ENCODE data around the gene PXDN.
A peak's percentile ranks its signal among the peaks of the same experiment; 100 is the strongest.

The PXDN gene

DNA sequence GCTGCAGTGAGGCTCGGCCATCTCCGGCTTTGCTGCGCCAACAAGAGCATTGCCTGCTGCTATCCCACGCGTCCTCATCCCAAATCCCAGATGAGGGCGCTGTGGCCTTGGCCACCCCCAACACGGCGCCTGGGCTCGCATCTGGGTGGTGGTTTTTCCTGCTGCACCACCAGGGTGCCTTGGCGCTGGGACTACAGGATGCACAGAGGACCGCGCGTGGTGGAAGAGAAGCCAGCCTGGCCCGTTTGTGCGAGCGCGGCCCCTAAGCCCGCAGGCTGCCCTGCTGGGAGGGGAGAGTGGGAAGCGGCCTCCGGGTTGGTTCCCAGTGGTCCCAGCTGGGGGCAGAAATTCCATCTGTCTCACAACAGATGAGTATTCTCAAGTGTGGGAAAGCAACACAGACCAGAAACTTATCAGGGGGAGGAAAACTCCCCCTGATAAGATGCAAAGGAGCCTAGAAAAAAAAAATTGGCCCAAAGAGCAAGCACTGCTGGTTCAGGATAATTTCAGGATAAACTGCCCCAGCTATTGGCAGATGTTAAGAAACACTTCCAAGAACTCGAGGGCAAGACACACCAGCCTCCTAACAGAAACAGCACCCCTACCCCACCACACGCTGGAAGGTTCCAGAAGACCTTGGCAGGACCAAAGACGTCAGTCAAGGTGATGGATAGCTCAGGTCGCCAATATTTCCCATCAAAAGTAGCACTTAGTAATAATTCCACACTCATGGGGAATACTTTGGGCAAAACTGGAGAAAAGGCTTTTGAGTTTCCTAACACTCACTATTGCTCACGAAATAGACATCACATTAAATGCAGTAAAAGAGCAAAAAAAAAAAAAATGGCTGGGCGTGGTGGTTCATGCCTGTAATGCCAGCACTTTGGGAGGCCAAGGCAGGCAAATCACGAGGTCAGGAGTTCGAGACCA lies 152.1 kb downstream of the PXDN start:
- DNase-seq, result peak; percentile 46

DNA sequence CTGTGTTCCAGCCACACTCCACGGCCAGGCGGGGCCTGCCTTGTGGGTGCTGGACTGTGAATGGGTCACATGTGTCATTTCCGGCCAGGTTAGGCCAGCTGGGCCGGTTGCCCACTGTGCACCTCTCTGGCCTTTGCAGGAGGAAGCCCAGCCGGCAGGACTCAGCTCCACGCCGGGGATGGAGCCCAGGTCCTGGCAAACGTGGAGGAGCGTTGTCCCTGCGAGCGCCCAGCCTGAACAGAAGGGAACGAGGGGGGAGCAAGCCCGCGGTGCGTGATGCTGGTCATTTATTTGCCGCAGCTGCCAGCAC lies 152.9 kb downstream of the PXDN start:
- no peak for DNase-seq

DNA sequence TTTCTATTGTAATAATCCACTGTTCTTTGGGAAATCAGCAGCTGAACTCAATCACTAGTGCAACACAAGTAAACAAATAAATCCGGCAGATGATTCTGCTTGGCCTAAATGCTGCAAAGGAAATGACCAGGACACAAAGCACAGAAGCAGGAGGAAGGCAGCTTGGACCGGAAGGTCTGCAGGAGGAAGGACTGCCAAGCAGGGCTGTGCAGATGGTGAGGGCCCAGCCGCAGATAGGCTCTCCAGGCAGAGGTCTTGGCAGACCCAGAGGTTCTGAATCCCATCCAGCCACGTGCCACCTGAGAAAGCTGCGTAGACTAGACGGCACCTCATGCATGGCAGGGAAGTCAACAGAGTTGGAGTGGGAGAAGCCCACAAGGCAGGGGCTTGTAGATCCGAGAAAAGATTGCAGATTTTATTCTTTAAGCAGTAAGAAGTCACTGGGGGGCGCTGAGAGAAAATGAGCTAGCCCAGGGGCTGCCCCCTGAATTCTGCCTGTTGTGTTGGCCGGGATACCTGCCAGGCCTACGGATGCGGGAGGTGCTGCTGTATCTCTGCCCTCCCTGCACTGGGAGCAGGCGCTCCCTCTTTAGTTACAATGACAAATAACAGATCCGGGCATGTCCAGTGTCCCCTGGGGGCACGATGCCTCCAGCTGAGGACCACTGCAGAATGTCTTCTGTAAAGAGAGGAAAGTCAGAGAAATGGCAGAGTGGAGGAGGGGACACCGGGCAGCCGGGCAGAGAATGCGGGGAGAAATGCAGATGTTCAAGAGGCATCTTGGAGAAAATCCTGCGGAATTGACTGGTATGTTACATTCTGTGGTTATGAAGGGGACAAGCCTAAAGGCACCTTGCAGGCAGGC lies 153.5 kb downstream of the PXDN start:
- DNase-seq, result no peak

DNA sequence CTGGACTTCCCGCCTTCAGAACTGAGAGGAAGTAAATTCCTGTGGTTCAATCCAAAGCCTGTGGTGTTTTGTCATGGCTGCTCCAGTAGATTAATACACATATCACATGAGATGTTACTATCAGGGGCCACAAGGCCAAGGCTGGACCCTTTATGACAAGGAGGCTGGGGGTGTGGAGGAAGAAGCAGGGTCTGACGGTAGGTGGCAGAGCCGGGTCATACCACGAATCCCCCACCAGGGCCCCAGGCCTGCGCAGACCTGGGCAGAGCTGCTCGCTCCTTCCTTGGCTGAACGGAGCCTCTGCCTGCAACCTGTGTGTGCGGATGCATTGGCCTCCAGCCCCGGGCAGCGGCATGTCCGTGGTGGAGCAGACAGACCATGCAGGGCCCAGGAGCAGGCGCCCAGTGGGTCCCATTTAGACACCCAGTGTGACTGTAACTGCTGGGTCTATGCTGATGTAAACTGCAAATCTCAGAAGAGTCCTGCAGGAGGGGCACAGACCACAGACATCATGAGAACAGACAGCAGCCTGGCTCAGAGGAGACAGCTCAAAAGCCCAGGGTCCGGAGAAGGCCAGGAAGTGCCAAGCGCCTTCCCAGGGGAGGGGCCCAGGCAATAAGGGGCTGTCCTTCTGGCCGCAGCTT lies 155.2 kb downstream of the PXDN start:
- DNase-seq, result peak; percentile 10

DNA sequence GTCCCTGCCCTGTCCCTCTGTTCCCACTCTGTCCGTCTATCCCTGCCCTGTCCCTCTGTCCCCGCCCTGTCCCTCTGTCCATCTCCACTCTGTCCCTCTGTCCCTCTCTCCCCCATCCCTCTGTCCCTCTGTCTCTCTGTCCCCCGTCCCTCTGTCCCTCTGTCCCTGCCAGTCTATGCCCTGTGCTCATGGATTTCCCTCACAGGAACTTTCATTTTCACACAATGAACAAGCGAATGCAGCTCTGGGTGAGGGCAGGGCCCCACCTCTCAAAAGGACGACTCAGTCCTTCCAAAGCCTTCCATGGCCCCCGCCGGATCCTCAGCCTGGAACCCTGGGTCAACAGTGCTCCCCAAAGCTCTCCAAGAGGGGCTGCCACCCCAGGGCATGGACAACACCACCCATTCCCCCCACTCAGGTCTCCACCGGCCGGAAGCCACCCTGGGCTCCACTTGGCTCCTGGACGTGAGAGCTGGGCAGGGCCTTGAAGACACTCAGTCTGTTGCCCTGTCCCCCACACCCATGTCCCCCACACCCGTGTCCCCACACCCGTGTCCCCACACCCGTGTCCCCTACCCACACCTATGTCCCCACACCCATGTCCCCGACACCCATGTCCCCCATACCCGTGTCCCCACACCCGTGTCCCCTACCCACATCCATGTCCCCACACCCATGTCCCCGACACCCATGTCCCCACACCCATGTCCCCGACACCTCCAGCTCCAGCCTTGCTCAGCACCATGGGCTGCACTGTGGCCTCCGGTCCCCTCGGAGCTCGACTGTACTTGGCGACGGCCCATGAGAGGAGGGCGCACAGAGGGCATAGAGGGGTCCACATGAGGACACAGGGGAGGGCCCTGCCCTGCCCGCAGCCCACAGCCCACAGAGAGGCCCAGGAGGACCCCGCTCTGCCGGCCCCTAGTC lies 156.0 kb downstream of the PXDN start:
- no peak for DNase-seq

DNA sequence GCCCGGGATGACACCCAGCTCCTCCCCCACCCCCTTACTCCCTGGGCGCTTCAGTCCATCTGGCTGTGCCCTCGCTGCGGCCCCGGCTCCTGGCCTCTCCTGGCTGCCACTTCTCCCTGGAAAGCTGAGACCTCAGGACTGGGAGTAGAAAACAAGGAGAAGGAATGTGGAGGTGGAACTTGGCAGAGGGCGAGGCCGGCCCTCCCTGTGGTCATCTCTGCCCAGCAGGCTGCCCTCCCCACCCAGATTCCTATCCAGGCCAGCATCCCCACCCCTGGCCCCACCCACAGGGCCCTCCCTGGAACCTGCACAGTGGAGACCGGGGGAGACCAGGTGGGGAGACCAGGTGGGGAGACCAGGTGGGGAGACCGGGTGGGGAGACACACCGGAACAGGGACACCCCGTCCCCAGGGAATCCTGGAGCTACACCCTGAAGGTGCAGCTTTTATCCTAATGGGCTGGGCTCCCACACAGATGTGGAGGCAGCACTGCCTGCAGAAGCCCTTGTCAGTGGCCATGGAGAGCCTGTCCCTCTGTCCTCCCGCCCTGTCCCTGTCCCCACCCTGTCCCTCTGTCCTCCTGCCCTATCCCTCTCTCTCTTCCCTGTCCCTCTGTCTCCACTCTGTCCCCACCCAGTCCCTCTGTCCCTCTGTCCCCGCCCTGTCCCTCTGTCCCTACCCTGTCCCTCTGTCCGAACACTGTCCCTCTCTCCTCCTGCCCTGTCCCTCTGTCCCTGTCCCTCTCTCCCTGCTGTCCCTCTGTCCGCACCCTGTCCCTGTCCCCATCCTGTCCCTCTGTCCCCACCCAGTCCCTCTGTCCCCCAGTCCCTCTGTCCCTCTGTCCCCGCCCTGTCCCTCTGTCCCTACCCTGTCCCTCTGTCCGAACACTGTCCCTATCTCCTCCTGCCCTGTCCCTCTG lies 157.1 kb downstream of the PXDN start:
- peak; percentile 67 for DNase-seq

DNA sequence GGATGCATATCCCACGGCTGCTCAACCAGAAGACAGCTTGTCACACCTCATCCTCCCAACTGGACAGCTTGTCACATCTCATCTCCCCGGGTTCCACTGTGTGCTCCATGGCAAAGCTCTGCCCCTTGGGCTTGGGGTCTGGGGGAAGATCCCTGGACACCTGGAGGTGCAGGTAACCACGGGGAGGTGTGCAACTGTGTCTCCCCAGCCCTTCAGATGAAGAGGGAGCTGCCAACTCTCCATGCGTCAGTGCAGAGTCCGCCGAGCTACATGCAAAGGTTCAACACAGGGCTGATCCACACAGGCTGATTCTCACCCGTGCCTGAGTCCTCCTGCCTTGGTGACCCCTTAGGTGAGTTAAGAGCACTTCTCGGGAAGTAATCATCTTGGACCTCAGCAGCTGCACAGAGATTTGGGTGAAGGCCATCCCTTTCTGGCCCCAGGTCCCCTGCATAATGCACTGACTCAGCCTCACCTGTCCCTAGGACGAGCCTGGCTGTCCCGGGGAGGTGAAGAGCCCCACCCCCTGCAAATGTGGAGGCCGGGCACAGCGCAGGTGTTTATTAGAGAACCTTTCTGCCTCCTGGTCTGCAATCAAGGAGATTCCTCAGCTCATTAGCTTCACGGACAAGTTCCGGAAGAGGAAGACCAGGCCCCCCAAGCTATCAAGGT lies 157.9 kb downstream of the PXDN start:
- no peak for DNase-seq

DNA sequence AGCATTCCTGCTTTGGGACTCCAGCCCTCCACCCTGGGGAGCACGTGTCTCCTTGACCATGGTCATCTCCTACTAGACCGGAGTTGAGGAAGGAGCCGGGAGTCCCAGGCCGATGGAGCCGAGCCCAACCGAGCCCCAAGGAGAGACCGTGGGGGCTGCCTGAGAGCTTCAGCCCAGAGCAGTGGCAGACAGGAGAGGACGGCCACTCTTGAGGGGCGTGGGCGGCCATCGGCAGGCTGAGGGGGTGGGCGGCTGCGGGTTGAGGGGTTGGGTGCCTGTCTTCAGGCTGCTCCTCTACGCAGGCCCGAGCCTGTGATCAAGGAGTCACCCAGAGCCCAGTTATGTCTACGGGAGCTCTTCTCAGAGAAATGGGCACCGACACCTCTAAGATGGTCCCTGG lies 158.7 kb downstream of the PXDN start:
- no peak for DNase-seq

DNA sequence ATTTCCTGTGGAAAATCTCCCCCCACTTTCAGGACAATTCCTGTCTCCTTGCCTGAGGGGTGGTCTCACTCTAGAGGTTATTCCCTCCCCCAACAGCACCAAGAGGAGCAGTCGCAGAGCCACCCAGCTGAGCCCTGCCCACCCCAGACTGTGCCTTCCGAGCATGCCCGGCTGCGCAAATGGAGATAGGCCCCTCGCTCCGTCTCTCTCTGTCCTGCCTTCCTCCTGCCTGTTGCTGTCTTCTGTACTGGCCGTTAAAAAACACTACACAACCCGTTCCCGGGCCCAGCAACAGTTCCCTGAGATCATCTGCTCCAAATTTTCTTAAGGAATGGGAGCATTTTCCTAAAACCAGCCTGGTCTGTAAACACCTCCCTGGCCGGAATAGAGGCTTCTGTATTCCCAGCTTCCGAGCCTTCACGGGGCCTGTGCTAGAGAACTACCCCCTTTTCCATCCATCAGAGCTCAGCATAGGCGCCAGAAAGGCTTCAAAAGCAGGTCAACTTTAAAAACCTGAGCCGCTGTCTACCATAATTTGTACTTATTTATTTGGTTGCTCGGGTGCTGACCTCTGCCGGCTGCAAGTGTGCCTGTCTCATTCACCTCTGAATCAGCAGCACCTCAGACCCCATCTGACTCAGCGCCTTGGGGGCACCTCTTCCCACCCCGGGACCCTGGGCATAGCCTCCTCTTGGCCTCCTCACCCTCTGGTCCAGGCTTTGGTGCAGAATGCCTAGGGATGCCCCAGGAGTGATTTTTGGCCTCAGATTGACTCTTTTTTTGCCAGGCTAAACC lies 159.4 kb downstream of the PXDN start:
- peak; percentile 4 for DNase-seq

DNA sequence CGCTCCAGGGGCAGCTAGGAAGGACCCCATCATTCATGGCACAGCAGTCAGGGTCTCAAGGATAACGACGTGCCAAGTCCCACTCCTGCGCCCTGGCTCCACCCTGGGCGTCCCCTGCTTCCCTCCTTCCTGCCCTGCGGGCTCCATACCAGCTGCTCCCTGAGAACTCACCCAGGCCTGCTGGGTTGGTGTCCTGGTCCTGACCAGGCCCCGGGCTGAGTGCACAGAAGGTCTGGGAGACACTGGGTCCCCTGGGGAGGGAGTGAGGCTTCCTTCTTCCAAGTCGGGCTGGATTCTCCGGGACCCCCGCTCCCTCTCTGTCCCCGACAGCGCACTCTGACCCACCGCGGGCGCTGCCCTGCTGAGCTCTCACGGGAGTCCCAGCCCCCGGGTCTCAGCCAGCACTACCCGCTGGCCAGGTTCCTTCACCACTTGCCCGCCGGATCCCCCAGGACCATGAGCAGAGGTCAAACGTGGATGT lies 160.2 kb downstream of the PXDN start:
- no peak for DNase-seq

DNA sequence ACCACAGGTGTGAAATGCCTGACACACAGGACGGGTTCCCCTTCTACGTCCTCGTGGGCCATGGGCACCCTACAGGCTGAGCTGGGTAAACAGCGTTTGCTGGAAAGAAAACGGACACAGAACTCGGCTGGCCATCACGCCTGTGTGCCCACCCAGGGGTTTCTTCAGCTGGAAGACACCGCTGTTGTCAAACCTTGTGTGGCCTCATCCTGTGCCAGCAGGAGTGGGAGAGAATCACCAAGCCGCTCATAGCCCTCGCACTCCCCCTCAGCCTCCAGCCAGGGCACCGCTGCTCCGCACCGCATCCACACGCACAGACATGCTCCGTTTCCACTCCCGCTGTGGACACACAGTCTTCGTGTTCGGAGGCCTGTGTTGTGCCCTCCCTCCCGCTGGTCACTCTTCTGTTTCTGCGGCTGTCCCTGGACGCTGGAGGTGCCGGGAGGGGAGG lies 161.4 kb downstream of the PXDN start:
- no peak for DNase-seq

DNA sequence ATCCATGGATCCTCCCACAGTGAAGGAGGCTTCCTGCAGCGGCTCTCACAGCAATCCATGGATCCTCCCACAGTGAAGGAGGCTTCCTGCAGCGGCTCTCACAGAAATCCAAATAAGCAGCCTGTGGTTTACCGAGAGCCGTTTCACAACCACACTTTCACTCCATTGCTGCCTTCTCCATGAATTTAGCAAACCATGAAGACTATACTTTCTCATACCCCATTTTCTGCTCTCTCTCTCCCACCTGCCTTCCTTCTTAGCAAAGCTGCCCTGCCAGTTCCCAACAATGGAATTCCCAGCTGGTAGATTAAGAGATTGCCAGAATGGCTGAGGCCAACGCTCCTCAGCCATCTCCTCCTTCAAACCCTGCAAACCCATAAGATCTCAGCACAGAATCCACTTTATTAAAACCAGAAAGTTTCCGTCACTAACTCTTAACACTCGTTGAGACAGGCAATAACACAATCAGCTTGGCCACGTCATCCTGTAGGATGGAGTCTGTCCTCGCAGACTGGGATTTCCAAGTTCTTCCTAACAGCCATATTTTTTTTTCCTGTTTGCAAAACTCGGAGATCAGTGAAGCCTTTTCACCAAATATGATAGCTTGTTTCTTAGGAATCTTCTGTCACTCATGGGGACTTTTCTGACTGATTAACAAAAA lies 162.2 kb downstream of the PXDN start:
- DNase-seq, result no peak

All from kidney glomerular epithelial cell (primary cell).